GM10847 (cell line): Measurements from ENCODE around the gene FRMD3.

Source experiments
- POLR2A ChIP-seq: IDR thresholded peaks from 2 replicates; pipeline ENCODE4 v1.6.1; 2011; ENCODE audit not compliant: insufficient read length; ENCODE audit errors: extremely low read depth

Gene FRMD3

DNA sequence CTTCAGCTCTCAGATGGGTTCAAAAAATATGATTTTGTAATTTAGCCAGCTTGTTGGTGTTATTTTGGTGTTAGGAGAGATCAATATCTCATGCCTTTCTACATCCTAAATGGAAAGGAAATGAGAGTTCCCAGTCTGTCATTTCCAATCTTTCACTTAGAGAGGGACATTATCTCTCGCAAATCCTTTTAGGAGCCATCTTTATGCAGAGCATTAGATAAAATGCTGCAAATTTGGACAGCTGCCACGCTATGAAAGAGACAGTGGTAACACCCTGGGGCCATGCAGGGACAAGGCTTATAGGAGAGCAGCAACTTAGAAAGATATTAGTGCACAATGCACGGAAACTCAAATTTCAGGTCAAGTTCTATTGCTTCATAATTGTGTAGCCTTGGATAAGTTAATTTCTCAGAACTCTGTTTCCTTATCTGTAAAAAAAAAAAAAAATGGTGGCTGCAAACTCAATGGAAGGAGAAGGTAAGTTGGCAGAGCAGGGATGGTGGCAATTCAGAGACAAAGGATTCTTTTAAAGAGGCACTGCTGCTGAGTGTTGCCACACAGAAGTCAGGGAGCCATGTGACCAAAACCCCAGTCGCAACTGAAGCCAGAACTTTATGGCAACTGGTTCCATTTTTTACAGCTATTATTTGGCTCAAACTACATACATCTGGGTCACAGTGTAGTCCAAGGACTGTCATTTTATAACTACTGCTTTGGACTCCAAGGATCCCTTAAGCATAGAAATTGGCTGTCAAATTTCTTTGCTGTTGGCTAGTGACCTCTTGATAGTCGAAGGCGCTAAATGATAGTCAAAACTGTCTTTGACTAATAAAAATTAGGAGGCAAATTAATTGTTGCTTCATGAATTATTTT is 210.2 kb downstream of the FRMD3 start:
- TF ChIP-seq POLR2A = no peak

DNA sequence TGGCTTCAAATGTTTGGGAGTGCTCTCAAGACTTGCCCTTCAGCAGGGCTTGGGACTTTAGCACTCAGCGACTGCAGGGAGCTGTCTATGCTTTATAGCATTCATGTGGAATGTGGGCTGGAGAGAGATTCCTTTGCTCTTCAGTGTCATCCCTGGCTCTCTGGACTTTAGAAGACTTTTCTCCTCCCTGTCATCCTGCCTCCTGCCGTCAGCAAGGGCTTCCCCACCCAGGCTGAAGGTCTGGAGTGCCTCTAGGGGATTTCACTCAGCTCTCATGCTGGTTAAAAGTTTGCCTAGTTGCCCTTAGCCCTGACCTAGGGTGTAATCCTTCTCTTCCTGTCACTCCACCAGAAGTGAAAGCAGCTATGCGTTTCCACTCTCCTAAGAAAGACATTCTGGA is 210.9 kb downstream of the FRMD3 start:
- TF ChIP-seq POLR2A = no peak

- TF ChIP-seq POLR2A = no peak
Observed at GRCh38 chr9:83323148-83323547, 215.1 kb downstream of the FRMD3 start.

- TF ChIP-seq POLR2A = no peak
Observed at GRCh38 chr9:83322438-83322837, 215.8 kb downstream of the FRMD3 start.

DNA sequence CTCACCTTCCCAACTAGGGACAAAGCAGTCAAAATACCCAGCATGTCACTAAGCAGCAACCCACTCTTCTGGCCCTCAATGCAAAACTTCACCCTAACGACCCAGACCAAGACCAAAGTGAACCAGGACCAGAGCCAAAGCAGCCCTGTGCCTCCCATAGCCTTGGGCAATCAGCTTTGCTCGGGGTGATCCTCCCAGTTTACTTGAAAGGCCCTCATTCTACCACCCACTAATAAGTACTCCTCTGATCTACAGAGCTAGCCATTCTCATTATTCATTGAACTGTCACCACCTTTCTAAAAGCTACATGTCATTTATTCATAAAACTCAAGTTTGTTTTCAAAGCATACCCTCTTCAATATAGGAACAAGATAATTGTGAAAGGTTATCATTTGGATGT is 221.0 kb downstream of the FRMD3 start:
- no peak for TF ChIP-seq POLR2A

- no peak for TF ChIP-seq POLR2A
Observed at GRCh38 chr9:83315649-83316048, 222.6 kb downstream of the FRMD3 start.

DNA sequence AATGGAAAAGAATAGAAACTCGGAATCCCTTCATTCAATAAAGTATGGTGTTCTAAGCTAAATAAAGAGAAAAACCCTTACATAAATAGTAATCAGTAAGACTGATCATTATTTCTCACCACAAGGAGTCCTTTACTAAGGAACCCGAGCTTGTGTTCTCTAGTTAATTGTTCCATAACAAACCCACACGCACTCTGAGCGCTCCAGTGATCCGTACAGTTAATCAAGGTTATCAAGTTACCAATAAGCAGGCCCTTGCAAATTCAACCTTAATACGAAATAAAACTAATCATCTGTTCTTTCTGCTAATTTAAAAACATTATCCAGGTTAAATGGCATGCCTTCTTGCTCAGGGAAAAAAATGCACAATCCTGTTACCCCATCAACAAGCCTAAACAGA is 224.4 kb downstream of the FRMD3 start:
- TF ChIP-seq POLR2A = no peak

DNA sequence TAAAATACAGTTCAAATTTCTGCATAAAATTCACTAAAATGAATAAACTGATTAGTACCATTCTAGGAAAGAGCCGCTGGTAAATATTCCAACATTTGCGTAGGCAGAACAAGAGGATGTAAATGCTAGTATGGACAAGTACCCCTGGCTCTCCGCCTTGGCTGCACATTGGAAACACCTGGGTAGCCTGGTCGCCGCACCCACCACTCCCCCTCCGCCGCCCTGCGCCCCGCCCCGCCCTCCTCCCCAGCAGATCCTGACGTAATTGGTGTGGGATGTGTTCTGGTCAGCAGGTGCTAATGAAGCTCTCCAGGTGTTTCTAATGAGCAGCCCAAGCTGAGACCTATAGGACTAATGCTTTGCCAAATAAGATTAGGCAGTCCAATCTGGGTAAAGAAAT is 225.7 kb downstream of the FRMD3 start:
- TF ChIP-seq POLR2A = no peak

DNA sequence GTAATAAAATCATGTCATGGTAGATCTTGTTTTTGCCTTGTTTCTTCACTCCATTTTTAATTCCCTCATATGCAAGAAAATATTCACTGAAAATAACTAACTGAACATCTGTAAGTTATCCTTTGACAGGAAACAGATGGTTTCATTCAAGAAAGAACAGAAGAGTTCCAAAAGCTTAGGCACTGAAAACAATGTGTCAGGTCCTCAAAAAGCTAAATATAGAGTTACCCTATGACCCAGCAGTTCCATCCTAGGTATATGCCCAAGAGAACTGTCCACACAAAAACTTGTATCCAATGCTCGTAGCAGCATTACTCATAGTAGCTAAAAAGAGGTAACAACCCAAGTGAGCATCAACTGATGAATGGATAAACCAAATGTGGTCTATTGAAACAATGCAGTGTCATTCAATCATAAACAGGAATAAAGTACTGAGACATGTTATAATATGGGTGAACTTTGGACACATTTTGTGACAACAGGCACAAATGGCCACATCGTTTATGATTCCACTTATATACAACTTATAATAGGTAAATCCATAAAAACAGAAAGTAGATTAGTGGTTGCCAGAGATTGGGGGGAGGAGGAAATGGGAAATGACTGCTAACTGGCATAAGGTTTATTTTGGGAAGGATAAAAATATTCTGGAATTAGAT is 231.0 kb downstream of the FRMD3 start:
- TF ChIP-seq POLR2A = no peak

DNA sequence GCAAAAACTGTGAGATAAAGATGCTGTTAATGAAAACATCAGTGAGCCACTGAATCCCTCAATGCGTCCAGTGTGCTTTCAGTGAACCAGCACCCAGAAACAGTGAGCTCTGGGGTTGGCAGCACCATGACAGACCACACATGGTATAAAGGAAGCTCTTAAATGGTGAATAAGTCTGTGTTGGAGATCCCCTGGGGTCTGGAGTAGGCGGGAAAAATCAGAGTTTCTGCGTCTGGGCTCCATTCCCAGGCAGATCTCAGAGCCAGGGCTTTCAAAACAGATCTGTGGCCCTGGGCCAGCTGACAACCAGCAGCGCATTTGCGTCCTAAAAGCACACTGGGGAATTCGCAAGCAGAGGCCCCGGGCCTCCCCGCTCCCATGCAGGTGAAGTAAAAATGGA is 233.5 kb downstream of the FRMD3 start:
- TF ChIP-seq POLR2A = no peak

GRCh38 chr9:83299571-83299970 is 238.6 kb downstream of the FRMD3 start:
- TF ChIP-seq POLR2A = no peak

DNA sequence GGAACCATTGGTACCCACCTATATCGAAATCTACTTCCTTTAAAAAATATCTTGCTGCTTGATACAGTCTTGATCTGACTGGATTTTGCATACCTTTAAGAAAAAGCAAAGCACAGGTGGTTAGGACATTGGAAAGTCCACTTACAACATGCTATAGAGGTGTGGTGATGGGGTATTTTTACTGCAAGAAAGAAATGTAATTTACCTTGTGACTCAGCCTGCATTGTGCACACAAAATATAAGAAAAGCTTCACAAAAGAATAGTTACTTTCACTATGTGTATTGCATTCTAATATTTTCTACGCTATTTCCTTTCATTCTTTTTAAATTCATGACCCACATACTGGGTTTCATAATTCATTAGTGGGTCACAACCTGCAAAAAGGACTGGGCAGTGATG is 239.1 kb downstream of the FRMD3 start:
- no peak for TF ChIP-seq POLR2A

DNA sequence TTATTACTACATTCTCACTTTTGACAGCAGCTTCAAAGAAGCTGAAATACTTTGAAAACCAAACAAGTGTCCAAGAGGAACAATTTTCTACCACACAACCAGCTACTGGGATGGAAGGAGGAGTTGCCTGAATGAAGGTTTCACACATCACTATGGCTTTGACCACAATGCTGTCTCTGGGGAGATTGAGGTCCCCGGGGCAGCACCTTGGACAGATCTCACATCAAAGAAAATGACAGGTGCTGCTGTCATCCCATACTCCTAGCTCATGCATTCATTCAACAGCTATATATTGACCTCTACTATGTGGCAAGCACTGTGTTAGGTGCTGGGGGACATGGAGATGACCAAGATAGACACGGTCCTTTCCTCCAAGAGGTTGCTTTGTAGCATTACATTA is 242.1 kb downstream of the FRMD3 start:
- TF ChIP-seq POLR2A = no peak

DNA sequence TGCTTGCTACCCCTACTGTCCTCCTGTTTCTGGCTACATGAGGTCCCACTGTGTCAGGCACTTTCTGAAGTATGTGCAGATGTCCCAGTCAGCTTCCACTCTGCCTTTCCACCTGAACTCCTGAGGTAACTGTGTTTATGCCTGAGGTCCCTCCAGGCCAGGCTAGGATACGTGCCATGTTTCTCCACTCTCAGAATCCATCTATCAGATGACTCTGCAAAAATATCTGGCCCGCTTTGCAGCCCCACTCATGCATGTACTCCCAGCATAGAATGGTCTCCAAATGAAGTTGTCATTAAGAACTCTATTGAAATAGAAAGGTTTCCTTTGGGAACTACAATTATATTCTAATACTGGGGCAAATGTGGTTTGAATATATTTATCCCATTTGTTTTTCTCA is 243.4 kb downstream of the FRMD3 start:
- TF ChIP-seq POLR2A = no peak

DNA sequence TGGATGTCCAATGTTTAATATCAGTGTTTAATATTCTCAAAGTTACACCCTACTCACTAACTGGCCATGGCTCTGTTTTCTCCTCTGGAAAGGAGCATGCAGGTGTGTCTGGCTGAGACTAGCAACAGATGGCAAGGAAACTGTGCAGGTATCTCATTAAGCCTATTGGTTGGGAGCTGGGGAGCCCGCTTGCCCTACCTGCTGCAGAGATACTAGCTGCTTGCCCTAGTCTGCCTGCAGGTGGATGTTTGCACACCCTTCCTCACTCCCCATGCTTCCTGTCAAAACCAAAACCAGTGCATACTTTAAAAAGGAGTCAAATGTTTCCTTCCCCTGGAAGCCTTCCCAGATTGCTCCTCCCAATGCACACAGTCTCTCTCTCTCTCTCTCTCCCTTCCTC is 247.0 kb downstream of the FRMD3 start:
- TF ChIP-seq POLR2A = no peak

GRCh38 chr9:83290692-83291091 is 247.5 kb downstream of the FRMD3 start:
- TF ChIP-seq POLR2A = no peak

DNA sequence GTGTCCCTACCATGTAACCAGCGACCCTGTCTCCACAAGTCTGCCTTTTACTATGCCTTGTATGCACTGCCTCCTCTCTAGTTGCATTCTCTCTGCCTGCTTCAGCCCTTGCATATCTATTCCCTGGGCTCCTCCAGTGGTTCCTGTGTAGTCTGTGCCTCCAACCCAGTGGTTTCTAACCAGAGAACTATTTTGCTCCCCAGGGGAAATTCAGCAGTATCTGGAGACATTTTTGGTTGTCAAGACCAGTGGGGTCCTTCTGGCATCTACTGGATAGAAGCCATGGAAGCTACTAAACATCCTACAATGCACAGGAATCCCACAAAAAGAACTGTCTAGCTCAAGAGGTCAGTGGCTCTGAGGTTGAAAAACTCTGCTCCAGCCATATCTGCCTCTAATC is 251.2 kb downstream of the FRMD3 start:
- no peak for TF ChIP-seq POLR2A
